Measurements from ENCODE around the gene DLK1. TPM values are rescaled to one million over a fixed set of nuclear protein-coding genes. Genes with fewer than 3 reads are reported as not detected.
A peak's percentile ranks its signal among the peaks of the same experiment; 100 is the strongest.

Gene DLK1
- polyA plus RNA-seq, 1 of the 3 experiments (the other 2 are of a cell fraction) = 1.7 TPM

- 85% methylated on average over 12 of the region's 12 CpGs for WGBS (ENCODE audit: low lambda C conversion rate)
- ChIA-PET POLR2A (interaction anchor here (1.1 to 1.8 kb wide), 2 partner anchors 20 to 24 kb away, joined by 4 to 8 read pairs; no protein-coding TSS in a partner anchor), CTCF (interaction anchor here (1.3 kb wide), 2 partner anchors 34 to 36 kb away, joined by 3 read pairs; no protein-coding TSS in a partner anchor)
- H3K4me2 ChIP-seq = no peak overlapping the region
- no peak for TF ChIP-seq EP300 (IDR thresholded peaks at IDR 0.05; ENCODE audit: borderline replicate concordance in 1 of 2, low read depth in 1 of 2, low read length in 1 of 2)
- TF ChIP-seq TAF1 (IDR thresholded peaks at IDR 0.05; ENCODE audit: borderline replicate concordance, low read depth, low read length) = no peak
- no peak for TF ChIP-seq MEF2A (IDR thresholded peaks at IDR 0.05; ENCODE audit: borderline replicate concordance, low read depth)
- no peak for TF ChIP-seq FOXM1 (IDR thresholded peaks at IDR 0.05; ENCODE audit: low read depth)
- TF ChIP-seq EZH2phosphoT487 (IDR thresholded peaks at IDR 0.05; ENCODE audit: borderline replicate concordance, low read depth) = no peak
- TF ChIP-seq YY1 (IDR thresholded peaks at IDR 0.05; ENCODE audit: low read depth) = no peak
- TF ChIP-seq NFIC (IDR thresholded peaks at IDR 0.05; ENCODE audit: borderline replicate concordance) = no peak
- no peak for TF ChIP-seq USF1 (IDR thresholded peaks at IDR 0.05; ENCODE audit: borderline replicate concordance, low read depth)
- no peak for TF ChIP-seq FOSL2 (IDR thresholded peaks at IDR 0.05; ENCODE audit: borderline replicate concordance, low read depth)
- TF ChIP-seq SMC3 (IDR thresholded peaks at IDR 0.05; ENCODE audit: low read depth, low read length) = no peak
- no peak for TF ChIP-seq JUND (IDR thresholded peaks at IDR 0.05)
- no peak for TF ChIP-seq CTCF (IDR thresholded peaks at IDR 0.05)
- H3K27ac ChIP-seq (ENCODE audit: low read depth in 2 of 2, low read length in 1 of 2) = no peak overlapping the region; a peak in 1 of 4 replicates
- no peaks in the 10 kb centered on the region for H3K79me2 ChIP-seq (ENCODE audit: insufficient read depth)
- no peaks in the 10 kb centered on the region for H3F3A ChIP-seq (replicated peaks; ENCODE audit: insufficient read depth)
- no peaks in the 10 kb centered on the region for H3K36me3 ChIP-seq (replicated peaks in 1 of 2; ENCODE audit: control insufficient read depth in 1 of 2, insufficient read depth in 2 of 2, low read length in 1 of 2)
- no peaks in the 10 kb centered on the region for H4K20me1 ChIP-seq (ENCODE audit: insufficient read depth)
- no peak overlapping the region for H3K9ac ChIP-seq
- H3K9me2 ChIP-seq = no peaks in the 10 kb centered on the region
- H2AFZ ChIP-seq (ENCODE audit: low read depth) = no peak overlapping the region
- H3K27me3 ChIP-seq (ENCODE audit: insufficient read depth) = no peaks in the 10 kb centered on the region
- no peak overlapping the region for H3K4me3 ChIP-seq (ENCODE audit: low read depth in 2 of 2, low read length in 1 of 2)
- no peak for DNase-seq
- H3K9me3 ChIP-seq = no peaks in the 10 kb centered on the region
- H3K4me1 ChIP-seq (ENCODE audit: control insufficient read depth in 1 of 2, insufficient read depth in 2 of 2, low read depth in 1 of 2, low read length in 1 of 2) = peaks cover 0 to 60% of the 10 kb centered on the region in 2 experiments; a peak in 1 of 4 replicates
Measured at GRCh38 chr14:100710391-100710790, 16.3 kb upstream of the DLK1 start.

GRCh38 chr14:100710826-100711462 is 15.7 kb upstream of the DLK1 start:
- no peak for DNase-seq
- CTCF ChIA-PET = interaction anchor here (1.0 to 1.3 kb wide), 3 partner anchors 13 to 37 kb away, joined by 3 to 4 read pairs (median 3); no protein-coding TSS in a partner anchor

More at GRCh38 chr14:100710826-100711462, 15.7 kb upstream of the DLK1 start:
- Histone ChIP-seq H3K9ac (no peak overlapping the region), H4K20me1 (ENCODE audit: insufficient read depth) (no peaks in the 10 kb centered on the region), H3K4me2 (no peak overlapping the region), H2AFZ (ENCODE audit: low read depth) (no peak overlapping the region), H3K4me1 (ENCODE audit: control insufficient read depth in 1 of 2, insufficient read depth in 2 of 2, low read depth in 1 of 2, low read length in 1 of 2) (peaks cover 0 to 61% of the 10 kb centered on the region in 2 experiments; a peak in 1 of 4 replicates), H3K27me3 (ENCODE audit: insufficient read depth) (no peaks in the 10 kb centered on the region), H3K9me2 (no peaks in the 10 kb centered on the region), H3K36me3 (replicated peaks in 1 of 2; ENCODE audit: control insufficient read depth in 1 of 2, insufficient read depth in 2 of 2, low read length in 1 of 2) (no peaks in the 10 kb centered on the region), H3K27ac (ENCODE audit: low read depth in 2 of 2, low read length in 1 of 2) (peak overlapping the region in 1 of 2 experiments; percentile 45; a peak in 1 of 4 replicates), H3F3A (replicated peaks; ENCODE audit: insufficient read depth) (no peaks in the 10 kb centered on the region), H3K9me3 (no peaks in the 10 kb centered on the region), H3K79me2 (ENCODE audit: insufficient read depth) (no peaks in the 10 kb centered on the region), H3K4me3 (ENCODE audit: low read depth in 2 of 2, low read length in 1 of 2) (no peak overlapping the region)
- TF ChIP-seq FOXJ3 (CRISPR knock-in tag; IDR thresholded peaks at IDR 0.05) (no peak), NFIC (IDR thresholded peaks at IDR 0.05; ENCODE audit: borderline replicate concordance) (no peak), RFX5 (IDR thresholded peaks at IDR 0.05; ENCODE audit: low read length) (no peak), CTCF (IDR thresholded peaks at IDR 0.05) (no peak), JUND (IDR thresholded peaks at IDR 0.05) (no peak), RCOR1 (IDR thresholded peaks at IDR 0.05; ENCODE audit: low read length) (no peak), MAX (IDR thresholded peaks at IDR 0.05; ENCODE audit: low read depth) (no peak), RAD21 (IDR thresholded peaks at IDR 0.05; ENCODE audit: low read length) (no peak), IRF3 (IDR thresholded peaks at IDR 0.05; ENCODE audit: low read depth, low read length) (no peak), SMC3 (IDR thresholded peaks at IDR 0.05; ENCODE audit: low read depth, low read length) (no peak), GATA2 (CRISPR knock-in tag; IDR thresholded peaks at IDR 0.05) (no peak), NRF1 (IDR thresholded peaks at IDR 0.05; ENCODE audit: low read depth, low read length) (no peak), MEF2A (IDR thresholded peaks at IDR 0.05; ENCODE audit: borderline replicate concordance, low read depth) (no peak)
- POLR2A ChIA-PET = interaction anchor here (1.1 to 1.8 kb wide), 3 partner anchors 17 to 23 kb away, joined by 4 to 8 read pairs (median 4); no protein-coding TSS in a partner anchor
- WGBS (ENCODE audit: low lambda C conversion rate) = 48% methylated on average over 10 of the region's 18 CpGs

Measured in SK-N-SH (cell line).